SK-N-SH treated with all-trans-retinoic acid at 6 μM for 48 hours (cell line): ENCODE data around the gene GPATCH1.

Experiments
- CREB5 ChIP-seq: fragments of 250-450 bp; sonication (Bioruptor Pico); IDR thresholded peaks from 2 replicates; pipeline ENCODE4 v1.5.1; 2020; ENCODE audit warnings: low read depth, mild to moderate bottlenecking, moderate library complexity
- OSR1 ChIP-seq: fragments of 250-450 bp; sonication (Bioruptor Pico); IDR thresholded peaks from 2 replicates; pipeline ENCODE4 v1.8.0; 2022; ENCODE audit warnings: moderate library complexity, mild to moderate bottlenecking, inconsistent platforms
- PATZ1 ChIP-seq: fragments of 250-450 bp; sonication (Bioruptor Pico); IDR thresholded peaks from 2 replicates; pipeline ENCODE4 v1.8.0; 2020; ENCODE audit warnings: mild to moderate bottlenecking, moderate library complexity, borderline replicate concordance
- RARB ChIP-seq: fragments of 250-450 bp; sonication (Bioruptor Pico); IDR thresholded peaks from 2 replicates; pipeline ENCODE4 v1.8.0; 2021; ENCODE audit warnings: mild to moderate bottlenecking, moderate library complexity
- SNAI2 ChIP-seq: fragments of 250-450 bp; sonication (Bioruptor Pico); IDR thresholded peaks from 2 replicates; pipeline ENCODE4 v1.5.0; 2020; ENCODE audit warnings: mild to moderate bottlenecking, moderate library complexity
- TCF4 ChIP-seq: fragments of 250-450 bp; sonication (Bioruptor Pico); IDR thresholded peaks from 2 replicates; pipeline ENCODE4 v1.8.0; 2021; ENCODE audit warnings: mild to moderate bottlenecking, moderate library complexity, borderline replicate concordance
- TOX ChIP-seq: fragments of 250-450 bp; sonication (Bioruptor Pico); IDR thresholded peaks from 2 replicates; pipeline ENCODE4 v1.8.0; 2021; ENCODE audit warnings: mild to moderate bottlenecking, moderate library complexity, borderline replicate concordance
- ZFP30 ChIP-seq: fragments of 450-650 bp; formaldehyde crosslinking; IDR thresholded peaks from 2 replicates; pipeline ENCODE4 v1.5.0; 2022; ENCODE audit warnings: mild to moderate bottlenecking, moderate library complexity
- ZNF8 ChIP-seq: fragments of 450-650 bp; formaldehyde crosslinking; IDR thresholded peaks from 2 replicates; pipeline ENCODE4 v1.5.0; 2020; ENCODE audit warnings: mild to moderate bottlenecking, moderate library complexity

GRCh38 chr19:33075519-33075918 lies 5.5 kb upstream of the GPATCH1 start:
- no peak for TF ChIP-seq TOX
- no peak for TF ChIP-seq CREB5
- TF ChIP-seq ZFP30 = no peak
- TF ChIP-seq SNAI2 = no peak
- TF ChIP-seq OSR1 (CRISPR knock-in tag) = no peak
- no peak for TF ChIP-seq ZNF8 (CRISPR knock-in tag)
- TF ChIP-seq RARB (CRISPR knock-in tag) = no peak
- no peak for TF ChIP-seq TCF4
- no peak for TF ChIP-seq PATZ1 (CRISPR knock-in tag)
